ENCODE measurements around the gene ERGIC1.
"Not testable (repeated sequence)": the region's sequence is repeated elsewhere in the genome, so short reads cannot be mapped to it uniquely, and the experiment has no call there.

ERGIC1 gene

GRCh38 chr5:172845154-172845553 is 11.1 kb downstream of the ERGIC1 start:
- TF ChIP-seq CTCF (IDR thresholded peaks at IDR 0.05; ENCODE audit: low read depth, low read length): no peak

GRCh38 chr5:172845576-172845975 is 11.5 kb downstream of the ERGIC1 start:
- TF ChIP-seq CTCF (IDR thresholded peaks at IDR 0.05; ENCODE audit: low read depth, low read length): no peak
- DNase-seq (ENCODE audit: extremely low read depth, low read depth): no peak

More at GRCh38 chr5:172845154-172845553, 11.1 kb downstream of the ERGIC1 start:
- DNase-seq (ENCODE audit: extremely low read depth, low read depth): no peak

DNA sequence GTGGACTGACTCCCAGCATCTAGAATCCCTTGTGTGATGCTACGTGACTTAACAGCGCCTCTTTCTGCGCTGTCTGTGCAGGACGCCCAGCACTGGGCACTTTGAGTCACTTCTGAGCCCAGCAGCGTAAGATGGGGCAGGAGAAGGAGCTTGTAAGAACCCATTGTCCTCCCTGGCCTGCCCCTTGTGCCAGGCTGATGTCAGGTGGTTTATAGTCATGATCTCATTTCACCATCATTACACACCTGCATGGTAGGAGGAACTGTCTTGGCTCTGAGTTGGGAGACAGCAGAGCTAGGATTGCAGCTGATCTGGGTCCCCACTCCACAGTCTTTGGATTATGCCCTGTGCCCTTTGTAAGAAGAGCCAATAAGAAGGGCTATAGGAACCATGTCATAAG is 12.2 kb downstream of the ERGIC1 start:
- TF ChIP-seq CTCF (IDR thresholded peaks at IDR 0.05; ENCODE audit: low read depth, low read length): no peak
- DNase-seq (ENCODE audit: extremely low read depth, low read depth): no peak

DNA sequence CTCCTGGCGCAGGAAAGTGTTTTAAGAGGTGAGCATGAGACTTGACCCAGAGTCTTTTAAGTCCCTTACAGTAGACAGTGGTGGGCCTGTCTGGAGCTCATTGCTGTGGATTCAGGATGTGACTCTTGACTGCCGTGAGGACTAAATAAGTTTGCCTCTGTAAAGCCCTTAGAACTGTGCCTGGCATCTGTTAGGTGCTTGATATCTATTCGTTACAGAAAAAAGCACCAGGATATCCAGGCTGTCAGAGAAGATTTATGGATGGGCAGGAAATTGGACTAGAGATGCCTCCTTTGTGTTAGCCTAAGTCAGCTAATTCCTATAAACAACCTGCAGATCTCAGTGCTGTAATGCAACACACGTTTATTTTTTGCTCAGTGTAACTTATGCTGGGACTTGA is 12.6 kb downstream of the ERGIC1 start:
- DNase-seq (ENCODE audit: extremely low read depth, low read depth): no peak

GRCh38 chr5:172847584-172847983 is 13.5 kb downstream of the ERGIC1 start:
- not testable (repeated sequence) for DNase-seq (ENCODE audit: extremely low read depth, low read depth)

More for the DNA sequence above, 12.6 kb downstream of the ERGIC1 start:
- TF ChIP-seq CTCF (IDR thresholded peaks at IDR 0.05; ENCODE audit: low read depth, low read length): no peak

DNA sequence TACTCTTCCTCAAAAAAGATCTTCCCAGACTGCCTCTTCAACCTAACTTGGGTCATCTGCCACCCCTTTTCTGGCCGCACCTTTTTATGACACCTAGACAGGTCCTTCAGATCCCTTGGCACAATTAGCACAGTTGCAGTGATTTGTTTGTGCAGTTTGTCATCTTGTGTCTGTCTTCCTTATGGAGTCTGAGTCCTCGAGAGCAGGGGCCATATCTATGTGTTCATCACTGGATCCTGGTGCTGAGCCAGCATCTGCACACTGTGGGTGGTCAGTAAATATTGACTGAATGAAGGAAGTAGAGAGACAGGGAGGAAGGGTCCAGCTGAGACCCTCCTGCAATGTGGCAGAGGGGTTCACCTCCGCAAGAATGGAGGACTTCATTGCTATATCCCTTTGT is 14.4 kb downstream of the ERGIC1 start:
- no peak for TF ChIP-seq CTCF (IDR thresholded peaks at IDR 0.05; ENCODE audit: low read depth, low read length)

DNA sequence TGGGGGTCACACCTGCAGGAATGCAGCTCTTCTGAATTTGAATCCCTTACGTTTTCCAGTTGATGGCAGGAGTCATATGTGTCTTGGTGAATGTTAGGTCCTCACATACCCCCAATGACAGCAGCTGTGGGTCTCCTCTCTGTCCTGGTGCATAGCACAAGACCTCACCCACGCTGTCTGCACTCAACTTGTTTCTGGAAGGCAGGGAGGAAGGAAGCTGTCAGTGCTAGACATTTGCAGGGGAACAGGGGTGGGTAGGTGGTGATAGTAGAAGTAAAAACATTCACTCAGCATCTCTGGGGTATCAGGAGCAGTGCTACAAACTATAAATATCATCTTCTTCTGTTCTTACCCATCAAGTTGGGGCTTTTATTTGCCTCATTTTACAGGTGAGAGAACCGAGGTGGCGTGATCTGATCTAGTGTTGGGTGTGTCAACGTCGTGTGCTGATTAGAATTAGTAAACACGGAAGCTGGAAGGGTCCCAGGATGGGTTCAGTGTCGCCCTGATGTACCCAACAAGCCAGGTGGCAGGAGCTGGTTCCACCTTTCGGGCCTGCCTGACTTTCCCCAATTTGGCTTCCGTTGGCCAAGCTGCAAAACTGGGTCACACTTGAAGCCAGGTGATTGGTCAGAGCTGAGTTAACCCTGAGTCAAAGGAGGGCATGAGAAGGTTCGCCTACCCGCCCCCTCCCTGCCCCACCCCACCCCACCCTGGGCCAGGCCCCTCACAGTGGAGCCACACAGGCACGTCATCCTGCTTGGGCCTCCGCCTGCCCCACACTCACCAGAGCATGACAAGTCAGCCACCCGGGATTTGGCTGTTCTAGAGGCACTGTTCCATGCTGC is 15.8 kb downstream of the ERGIC1 start:
- no peak for DNase-seq (ENCODE audit: extremely low read depth, low read depth)
- TF ChIP-seq CTCF (IDR thresholded peaks at IDR 0.05; ENCODE audit: low read depth, low read length): no peak

More for the DNA sequence above, 14.4 kb downstream of the ERGIC1 start:
- no peak for DNase-seq (ENCODE audit: extremely low read depth, low read depth)

DNA sequence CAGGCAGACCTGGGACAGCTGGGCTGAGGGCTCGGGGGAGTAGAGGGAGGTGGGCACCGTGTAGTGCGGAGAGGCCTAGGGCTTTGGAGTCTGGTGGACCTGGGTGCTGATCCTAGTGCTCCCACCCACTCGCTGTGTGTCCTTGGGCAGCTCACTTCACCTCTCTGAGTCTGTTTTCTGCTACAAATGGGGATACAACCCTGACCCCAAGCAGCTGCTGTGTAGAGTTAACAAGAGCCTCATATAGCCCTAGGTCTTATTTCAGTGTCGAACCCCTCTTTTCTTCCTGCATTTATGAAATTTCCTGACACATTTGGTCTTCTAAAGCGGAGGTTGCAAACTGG is 16.4 kb downstream of the ERGIC1 start:
- no peak for TF ChIP-seq CTCF (IDR thresholded peaks at IDR 0.05; ENCODE audit: low read depth, low read length)
- no peak for DNase-seq (ENCODE audit: extremely low read depth, low read depth)

DNA sequence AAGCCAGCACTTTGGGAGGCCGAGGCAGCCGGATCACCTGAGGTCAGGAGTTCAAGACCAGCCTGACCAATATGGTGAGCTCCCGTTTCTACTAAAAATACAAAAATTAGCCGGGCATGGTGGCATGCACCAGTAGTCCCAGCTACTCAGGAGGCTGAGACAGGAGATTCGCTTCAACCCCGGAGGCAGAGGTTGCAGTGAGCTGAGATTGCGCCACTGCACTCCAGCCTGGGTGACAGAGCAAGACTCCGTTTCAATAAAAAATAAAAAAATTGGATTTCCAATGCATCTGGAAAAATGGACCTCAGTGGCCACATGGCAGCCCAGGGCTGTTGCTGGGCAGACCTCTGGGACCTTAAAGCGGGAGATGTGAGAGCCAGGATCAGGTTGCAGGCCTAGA is 17.2 kb downstream of the ERGIC1 start:
- DNase-seq (ENCODE audit: extremely low read depth, low read depth): not testable (repeated sequence)
